Stimulated activated CD8-positive, alpha-beta memory T cell treated with anti-CD3 and anti-CD28 coated beads, Interleukin-2, amount 100 ng/mL, for 1 hour (primary cell): ENCODE data around the gene GPR87.

Source experiments
- DNase-seq, 2 donors: peaks; one replicate each; pipeline ENCODE4 v3.0.0-alpha.2; 2020; ENCODE audit warnings: low read depth in 2 of 2

The GPR87 gene

DNA sequence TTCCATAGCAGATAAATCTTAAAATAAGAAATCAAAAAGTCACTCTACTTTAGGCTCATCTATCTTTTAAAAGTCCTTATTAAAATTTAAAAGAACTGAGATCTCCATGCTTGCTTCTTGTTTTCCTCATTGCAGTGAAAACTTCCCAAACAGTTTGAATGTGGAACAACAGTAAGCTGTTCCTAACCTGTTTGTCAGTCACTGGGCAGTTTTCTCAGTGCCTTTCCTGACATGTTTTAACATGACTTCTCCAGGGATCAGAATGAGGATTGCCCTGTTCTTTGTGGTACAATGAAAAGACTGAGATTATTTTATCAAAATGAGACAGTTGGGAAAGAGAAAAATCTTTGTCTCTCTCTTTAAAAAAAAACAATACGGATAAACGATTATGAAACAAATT lies 774 bp downstream of the GPR87 start:
- no peak for DNase-seq

DNA sequence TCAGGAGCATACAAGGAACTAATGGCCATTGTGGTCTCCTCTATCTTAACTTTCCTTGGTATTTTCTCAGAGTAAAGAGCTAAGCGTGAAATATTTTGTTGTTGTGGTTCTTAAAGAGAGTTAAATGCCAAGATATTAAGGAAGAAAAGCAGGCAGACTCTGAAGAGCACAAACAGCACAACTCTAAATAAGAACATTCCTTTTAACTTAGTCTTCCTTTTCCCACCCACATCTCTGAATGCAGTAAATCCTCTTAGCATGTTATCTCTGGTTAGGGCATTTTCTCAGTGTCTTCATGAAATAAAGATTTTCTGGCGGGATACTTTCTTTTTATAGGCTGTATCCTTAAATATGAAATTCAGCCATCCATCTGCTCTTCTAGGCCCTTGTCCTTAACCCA lies 1.5 kb downstream of the GPR87 start:
- DNase-seq, result no peak

DNA sequence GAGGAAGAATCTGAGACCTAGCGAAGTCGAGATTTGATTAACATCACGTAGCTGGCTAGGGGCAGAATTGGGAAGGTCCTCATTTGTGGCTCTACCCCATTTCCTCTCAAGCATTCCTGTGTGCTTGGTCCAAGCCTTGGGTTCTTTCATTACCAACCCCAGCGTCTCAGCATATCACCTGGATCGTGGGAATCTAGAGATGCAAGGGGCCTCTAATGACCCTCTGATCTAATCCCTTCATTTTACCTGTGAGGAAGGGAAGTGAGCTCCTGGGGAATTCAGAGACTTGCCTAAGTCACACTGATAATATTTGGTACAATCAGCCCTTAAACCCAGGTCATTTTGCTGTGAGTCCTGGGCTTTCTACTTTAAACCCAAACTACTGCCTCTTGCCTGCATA lies 2.0 kb downstream of the GPR87 start:
- no peak for DNase-seq

DNA sequence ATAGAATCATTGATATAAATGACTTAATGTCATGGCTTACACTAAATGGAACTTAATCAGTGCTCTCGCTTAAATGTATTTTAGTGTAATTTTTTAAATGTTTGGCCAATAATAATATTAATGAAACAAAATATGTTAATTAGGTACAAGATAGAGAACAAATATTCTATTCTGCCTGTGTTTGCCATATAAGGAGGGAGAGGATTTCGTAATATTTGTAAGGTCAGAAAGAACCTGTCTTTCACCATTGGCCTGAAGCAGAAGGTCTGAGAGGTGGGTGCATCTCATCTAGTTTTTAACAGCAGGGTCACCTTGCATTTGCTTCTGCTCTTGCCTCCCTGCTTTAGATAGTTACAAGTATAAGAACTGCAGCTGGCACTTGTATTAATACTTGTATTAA lies 2.5 kb downstream of the GPR87 start:
- DNase-seq, result no peak

DNA sequence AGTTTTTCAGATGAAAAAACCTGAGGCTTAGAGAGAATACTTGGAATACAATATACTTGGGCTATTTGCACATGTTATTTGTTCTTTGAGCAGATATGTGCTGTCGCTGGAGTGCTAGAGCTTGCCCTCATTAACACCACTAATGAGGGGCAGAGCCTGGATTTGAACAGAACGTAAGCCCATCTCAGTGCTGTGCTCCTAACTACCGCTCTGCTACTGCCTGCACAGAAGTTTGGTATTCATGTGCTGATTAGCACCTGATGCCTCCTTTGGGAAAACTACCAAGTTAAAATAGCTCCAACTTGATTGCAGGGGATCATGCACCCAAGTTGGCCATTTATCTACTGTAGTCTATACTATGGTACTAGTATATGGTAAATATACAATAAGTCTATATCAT lies 3.6 kb downstream of the GPR87 start:
- DNase-seq, result no peak

DNA sequence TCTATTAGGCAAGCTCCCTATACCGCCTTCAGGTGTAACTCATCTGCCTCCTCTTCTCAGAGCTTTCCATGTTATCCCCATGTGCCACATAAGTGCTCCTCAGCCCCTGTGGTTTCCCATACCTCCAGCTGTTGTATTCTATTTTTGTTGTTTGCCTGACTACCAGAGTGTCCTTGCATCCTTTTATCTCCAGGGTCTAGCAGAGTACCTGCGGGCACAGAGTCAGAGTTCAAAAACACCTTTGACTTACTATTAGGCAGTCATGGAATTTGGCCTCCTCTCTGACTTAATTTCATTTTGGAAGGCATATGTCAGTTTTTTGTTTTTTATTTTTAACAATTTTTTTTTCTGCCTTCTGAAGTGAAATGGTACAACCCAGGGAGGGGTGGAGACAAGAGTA lies 7.1 kb downstream of the GPR87 start:
- DNase-seq, result no peak

DNA sequence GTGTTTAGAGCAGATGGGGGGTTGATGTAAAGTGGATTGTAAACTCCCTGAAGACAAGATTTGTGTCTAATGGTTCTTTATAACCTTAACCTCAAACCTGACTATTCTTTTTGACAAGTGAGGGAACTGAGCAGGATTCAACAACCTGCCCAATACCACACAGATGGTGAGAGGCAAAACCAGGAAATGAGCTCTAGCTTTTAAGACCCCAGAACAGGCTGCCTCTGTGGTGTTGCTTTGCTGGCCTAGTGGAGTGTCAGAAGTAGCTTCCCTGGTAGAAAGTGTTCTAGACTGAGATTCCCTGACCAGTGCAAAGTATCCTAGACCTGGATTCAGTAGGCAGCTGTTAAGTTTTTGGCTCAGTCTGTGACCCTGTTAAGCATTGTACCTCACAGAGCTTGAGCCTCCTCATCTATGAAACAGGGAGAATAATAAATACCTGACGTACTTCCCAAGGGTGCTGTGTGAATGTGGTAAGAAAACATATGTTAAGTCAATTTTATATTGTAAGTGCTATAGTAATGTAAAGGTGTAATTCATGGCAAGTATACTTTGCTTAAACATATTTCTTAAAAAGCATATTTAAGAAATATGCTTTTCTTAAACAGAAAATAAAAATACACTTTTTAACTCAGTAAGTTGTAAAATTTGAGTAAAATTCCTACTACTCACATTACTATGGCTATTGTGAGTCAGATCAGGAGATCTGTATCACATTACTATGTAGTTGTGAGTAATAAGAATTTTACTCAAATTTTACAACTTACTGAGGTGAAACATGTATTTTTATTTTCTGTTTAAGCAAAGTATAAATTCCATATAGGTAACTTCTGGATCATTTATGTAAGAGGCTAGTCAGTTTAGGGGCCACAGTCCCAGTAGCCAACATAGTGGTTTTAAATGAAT lies 8.8 kb downstream of the GPR87 start:
- no peak for DNase-seq

DNA sequence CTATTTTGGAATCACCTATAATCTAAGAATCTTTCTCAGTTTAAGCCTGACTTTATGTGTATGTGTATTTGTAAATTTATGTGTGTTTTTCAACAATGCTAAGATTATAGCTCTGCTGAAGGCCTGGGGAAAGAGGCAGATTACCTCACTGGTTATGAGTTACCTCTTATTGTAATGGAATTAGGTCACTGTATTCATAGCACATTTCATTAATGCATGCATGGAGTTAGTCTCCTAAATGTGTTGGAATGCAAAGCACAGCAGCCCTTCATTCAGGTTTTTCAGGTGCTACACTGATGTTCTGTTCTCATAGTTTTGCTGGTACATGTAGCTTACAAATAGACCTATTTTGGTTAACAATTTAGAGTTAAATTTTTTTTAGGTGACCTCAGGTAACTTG lies 9.5 kb downstream of the GPR87 start:
- no peak for DNase-seq

DNA sequence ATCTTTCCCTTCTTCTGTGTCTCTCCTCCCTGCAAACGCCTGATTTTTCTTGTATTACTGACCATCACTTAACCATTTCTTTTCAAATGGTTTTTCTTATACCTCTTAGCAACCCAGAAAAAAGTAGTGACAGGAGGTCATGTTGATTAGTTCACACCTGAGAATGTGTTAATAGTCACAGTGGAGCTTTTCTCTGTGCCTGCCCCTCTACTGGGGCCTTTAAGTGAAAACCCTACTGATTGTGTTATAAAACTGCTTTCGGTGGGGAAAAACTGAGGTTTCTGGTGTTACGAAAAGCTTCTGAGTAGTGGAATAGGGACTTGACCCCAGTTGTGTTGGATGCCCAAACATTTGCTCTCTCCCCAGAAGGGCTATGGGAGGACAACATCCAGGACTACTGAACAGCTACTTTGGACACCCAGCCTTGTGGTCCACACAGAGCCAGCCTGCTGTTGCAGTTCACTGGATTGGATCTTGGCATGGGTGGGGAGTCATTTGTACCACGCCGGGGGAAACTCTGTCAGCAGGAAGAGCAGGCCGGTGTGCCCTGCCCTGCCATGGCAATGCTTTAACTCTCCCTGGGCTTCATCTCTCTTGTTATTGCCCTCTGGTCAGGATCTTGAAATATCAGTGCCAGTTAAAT lies 10.3 kb downstream of the GPR87 start:
- no peak for DNase-seq

DNA sequence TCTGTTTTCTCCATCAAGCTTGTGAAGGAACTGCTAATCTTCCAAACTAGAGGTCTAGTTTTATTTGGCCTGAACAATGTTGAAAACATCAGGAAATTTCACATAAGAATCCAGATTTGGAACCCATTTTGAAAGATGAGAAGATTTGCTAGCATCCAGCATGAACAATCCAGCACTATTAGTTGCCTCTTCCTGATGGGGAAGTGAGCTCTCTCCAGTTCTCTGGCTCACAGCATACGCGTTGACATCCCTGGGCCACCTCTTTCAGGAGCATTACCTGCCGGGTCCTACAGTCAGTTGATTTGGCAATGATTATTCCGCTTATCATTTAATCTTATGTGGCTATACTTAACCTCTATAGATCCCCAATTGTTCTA lies 10.9 kb downstream of the GPR87 start:
- DNase-seq, result no peak

DNA sequence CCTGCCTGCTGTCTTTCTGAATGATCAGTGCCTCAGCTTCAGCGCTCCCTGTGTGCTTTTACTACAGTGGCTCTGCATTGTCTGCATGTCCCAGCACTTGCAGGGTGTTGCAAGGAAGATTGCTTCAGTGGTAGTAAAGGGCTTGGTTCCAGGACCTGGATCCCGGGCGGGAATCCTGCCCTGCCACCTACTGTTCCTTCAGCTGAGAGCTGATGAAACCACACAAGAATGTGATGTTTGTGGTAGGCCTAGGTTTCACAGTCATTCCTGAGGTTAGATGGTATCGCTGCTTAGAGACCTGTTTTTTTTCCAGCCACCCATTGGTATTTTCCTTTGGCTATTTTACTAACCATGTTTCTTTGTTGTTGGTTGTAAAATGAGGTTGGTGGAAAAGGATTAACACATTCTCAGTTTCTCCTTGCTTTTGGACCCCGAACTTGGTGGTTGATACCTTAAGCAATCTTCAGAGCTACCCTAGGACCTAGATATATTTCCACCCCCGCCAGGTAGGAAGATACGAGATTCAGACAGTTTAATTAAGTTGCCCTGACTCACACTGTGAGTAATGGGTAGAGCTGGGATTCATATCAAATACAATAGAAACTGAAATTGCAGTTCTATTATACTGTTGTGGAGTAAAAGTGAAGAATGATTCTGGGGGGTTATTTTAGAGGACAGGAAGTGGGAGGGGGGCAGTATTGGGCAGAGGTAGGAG lies 11.4 kb downstream of the GPR87 start:
- no peak for DNase-seq

DNA sequence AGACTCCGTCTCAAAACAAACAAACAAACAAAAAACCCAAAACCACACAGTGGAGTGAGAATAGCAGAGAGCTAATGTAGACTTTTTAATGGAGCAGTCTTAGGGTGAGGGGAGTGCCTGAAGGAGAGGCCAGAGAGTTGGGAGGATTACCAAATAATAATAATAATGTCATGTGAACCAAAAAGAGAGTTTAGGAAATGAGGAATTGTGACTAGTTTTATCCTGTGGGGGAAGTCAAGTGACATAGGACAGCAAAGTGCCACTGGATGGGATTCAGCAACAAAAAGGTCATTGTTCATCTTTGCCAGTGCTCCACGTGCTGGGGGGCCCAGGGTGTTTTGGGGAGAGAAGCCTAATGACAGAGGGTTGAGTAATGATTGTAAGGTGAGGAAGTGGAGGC lies 12.9 kb downstream of the GPR87 start:
- no peak for DNase-seq

DNA sequence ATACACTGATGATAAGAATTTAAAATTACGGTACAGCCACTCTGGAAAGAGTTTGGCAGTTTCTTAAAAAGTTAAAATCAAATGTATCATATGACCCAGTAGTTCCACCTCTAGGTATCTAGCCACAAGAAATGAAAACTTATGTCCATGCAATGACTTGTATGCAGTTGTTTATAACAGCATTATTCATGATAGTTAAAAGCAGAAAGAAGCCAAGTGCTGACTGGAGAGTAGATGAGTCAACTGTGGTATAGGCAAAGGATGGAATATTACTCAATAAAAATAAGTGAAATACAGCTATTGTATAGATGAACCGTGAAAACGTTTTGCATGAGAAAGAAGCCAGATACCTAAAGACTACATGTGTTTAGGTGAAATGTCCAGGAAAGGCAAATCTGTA lies 14.8 kb downstream of the GPR87 start:
- DNase-seq, result no peak

DNA sequence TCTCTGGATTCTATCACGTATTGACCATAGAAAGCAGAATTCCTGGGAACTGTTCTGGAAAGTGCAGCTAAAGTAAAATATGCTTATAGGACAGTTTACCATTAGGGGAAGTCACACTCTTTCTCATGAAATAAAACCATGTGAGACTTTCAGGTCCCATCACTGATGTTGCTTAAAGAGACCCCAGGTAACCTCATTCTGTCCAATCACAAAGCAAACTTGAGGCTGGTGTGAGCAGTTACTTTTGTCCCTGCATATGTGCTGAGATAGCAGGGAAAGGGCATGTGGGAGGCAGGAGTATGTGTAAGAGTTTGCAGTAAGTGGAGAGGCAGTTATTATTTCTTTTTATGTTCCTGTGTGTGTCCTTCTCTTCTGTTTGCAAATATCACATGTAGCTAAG lies 16.1 kb downstream of the GPR87 start:
- no peak for DNase-seq

DNA sequence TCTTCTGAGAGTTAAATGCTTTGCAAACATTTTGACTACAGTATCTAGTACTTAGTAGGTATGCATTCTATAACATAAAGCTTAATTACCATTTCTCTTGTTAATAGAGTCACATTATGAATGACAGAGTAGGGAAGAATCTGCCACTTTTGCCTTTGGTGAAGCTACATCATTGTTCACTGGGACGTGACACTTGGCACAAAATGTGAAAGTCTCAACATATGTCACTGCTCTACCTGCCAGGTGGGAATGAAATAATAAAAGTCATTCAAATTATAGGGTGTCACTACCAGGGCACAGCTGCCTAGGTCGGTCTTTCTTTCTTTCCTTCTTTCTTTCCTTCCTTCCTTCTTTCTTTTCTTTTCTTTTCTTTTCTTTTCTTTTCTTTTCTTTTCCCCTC lies 17.6 kb downstream of the GPR87 start:
- DNase-seq, result no peak

DNA sequence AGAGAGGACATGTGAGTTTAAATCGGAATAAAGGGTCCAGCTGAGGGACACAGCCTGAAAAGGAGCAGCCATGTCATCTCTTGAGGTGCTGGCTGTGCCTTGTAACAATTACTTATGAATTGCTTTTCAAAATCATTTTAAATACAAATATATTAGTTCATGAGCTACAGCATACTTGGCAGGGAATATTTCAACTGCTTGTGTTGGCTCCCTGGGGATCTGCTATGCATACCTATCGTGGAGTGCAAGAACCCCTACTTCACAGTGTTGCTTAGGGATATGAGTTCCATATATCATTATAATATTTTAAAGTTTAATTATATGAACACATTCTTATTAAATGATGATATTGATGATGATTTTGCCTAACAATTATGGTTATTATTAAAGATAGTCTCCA lies 19.2 kb downstream of the GPR87 start:
- no peak for DNase-seq

DNA sequence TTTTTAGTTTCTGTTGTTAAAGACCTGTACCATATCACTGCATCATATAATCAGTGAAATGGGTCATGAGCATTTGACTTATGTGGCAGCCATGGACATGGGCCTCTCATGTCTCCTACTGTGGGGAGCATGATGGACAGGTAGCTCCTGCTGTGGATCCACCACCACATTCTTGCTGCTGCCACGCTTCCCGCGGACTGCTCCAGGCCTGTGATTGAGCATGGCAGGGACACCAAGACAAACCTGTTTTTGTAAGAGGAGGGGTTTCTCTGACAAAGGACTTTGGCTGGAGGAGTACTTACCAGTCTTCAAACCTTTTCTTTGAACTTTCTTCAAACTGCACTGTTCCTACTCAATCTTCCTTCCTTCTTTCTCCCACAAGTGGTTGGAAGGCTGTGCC lies 20.4 kb downstream of the GPR87 start:
- DNase-seq, result no peak

DNA sequence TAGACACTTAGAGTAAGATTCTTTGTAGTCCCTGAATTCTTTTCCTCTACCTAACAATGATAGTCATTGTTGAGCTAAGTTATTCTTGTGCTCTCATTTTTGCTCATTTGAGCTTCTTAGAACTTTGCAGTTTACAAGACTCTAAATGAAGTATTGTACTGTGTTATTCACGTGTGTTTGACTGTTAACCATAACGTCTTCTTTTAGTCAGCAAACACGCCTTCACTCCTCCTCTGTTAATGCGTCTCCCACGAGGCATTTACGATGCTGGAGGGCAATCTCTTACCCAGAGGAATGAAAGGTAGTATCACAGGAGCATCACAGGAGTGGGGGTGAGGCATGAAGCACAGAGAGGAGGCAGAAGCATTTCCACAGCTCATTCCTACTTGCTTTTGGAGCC lies 23.5 kb downstream of the GPR87 start:
- DNase-seq, result no peak

DNA sequence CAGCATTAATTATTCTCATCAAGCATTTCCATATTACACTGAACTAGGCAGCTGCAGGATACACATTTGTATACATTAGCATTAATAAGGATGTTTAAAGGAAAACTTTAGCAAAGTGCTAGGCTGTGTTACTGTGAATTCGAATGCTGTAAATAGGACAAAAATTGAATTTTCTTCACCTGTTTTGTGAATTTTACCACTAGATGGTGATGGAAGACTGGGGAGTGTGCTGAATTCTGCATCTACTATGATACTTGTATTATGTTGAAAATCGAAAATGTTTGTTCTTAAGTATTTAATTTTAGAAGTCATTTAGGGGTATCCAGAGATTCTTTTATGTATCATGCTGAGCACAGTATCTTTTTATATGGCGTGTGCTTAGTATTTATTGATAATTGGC lies 25.9 kb downstream of the GPR87 start:
- DNase-seq, result no peak

DNA sequence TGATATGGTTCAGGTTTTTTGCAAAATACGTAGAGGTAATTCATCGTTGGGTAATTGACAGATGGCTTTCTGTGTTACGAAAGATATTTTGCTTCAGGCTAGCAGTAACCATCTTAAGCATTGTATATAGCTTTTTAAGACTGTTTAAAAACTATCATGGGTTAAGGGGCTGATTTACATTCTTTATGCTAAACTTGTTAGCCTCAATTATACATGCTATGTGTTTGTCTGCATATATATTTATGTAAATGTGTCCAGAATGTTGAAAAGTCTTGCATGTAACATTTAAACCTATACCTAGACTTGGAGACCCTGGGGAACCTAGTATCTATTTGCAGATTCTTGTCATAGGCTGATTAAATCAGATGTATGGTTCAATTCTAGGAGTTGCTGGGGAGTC lies 27.2 kb downstream of the GPR87 start:
- no peak for DNase-seq

DNA sequence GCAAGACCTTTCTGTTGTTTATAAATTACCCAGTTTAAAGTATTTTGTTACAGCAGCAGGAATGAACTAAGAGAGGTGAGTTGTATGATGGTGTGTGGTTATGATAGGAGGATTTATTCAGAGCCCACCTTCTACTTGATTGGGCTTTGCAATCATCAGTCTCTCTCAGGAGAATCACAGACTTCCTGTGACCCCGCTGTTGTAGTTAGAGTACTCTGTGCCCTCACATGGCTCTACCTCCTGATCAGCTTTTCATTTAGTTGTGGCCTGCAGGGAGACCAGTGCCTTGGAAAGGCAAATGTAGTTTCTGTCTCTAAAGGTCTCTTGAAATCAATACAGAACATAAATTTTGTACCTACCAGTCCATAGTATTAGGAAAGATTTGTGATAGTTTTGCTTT lies 30.7 kb downstream of the GPR87 start:
- no peak for DNase-seq

DNA sequence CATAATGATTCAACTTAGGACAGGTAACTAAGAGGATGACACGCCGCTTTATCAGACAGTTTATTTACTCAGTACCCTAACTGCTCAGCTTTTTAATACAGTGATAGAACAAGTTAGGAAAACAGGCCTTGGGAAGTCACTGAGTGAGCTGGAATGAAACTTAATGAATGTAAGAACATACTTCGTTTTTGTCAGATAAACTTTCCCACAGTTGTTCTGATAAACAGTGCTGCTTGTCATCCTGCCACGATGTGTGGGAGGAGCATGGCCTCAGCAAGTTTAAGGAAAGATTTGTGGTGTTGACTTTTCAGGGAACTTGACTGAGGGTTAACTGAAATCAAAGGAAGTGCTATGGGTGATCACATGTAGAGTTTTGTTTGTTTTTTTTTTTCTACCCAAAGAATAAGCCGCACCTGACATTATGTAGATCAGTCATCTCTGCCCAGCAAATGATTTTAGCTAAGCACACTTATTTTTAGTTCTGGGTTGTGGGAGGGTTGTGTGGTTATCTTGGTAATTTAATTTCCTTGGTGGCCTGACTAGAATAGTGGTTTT lies 32.6 kb downstream of the GPR87 start:
- no peak for DNase-seq

DNA sequence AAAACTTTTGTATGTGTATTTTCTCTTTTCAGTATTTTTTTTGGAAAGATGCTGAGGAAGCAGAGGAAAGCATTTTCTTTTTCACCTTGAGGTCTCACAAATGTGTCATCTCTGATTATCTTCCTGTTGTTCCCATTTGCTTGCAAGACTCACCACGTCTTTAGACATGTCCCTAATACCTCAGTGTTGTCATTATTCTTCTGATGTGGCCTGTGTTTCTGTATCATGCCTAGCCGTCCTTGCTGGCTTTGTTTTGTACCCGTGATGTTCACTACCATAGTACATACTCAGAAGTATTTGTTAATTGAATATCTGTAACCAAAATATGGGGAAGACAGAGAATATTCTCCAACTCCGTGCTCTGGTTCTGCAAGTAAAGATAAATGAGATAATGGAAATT lies 33.2 kb downstream of the GPR87 start:
- no peak for DNase-seq
